ENCODE results near the gene ADAMTSL1. TPM values are rescaled to one million over a fixed set of nuclear protein-coding genes. Genes with fewer than 3 reads are reported as not detected.

The ADAMTSL1 gene
- total RNA-seq, 1 experiment from 2014 or later, result 0.94 TPM

DNA sequence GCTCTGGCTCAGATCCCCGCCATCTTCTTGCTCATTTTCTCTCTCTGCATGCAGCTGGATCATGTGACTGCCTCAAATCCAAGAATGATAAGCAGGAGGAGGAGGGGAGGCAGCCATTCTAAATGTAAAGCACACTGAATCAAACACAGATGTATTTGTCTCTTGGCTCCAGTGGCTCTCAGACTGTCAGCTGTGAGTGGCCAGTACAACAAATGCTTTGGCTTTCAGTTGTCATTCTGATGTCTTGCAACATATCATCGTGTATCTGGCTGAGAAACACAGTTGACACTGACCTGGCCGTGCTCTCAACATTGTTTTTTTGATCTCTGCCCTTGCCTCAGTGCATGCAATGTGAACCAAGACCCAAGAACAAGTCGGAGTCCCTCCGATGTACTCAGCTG is 233.1 kb downstream of the ADAMTSL1 start:
- CTCF ChIA-PET, result no interaction called here
- no peak overlapping the region for H3K4me3 Mint-ChIP-seq
- ATAC-seq (no peak), DNase-seq (ENCODE audit: low spot score) (no peak)
- POLR2A ChIA-PET, result no interaction called here
- no peaks in the 10 kb centered on the region for H3K27me3 Mint-ChIP-seq (ENCODE audit: low read depth)
- H3K9me3 Mint-ChIP-seq, result peaks cover 15% of the 10 kb centered on the region
- H3K4me1 Mint-ChIP-seq, result peaks cover 6% of the 10 kb centered on the region; the same call in 1 of the 2 replicates
- peaks cover 13% of the 10 kb centered on the region for H3K36me3 Mint-ChIP-seq
- no peak for TF ChIP-seq EMX1 (CRISPR knock-in tag; IDR thresholded peaks at IDR 0.05)
- TF ChIP-seq ZNF138 (CRISPR knock-in tag; conservative IDR thresholded peaks at IDR 0.05), result no peak
- no peak for TF ChIP-seq SMAD3 (CRISPR knock-in tag; IDR thresholded peaks at IDR 0.05; ENCODE audit: borderline replicate concordance)
- TF ChIP-seq PRRX2 (CRISPR knock-in tag; IDR thresholded peaks at IDR 0.05), result no peak
- TF ChIP-seq ZNF232 (CRISPR knock-in tag; IDR thresholded peaks at IDR 0.05), result no peak
- no peak for TF ChIP-seq ZBTB21 (CRISPR knock-in tag; IDR thresholded peaks at IDR 0.05; ENCODE audit: borderline replicate concordance)
- TF ChIP-seq, protein P1, sequence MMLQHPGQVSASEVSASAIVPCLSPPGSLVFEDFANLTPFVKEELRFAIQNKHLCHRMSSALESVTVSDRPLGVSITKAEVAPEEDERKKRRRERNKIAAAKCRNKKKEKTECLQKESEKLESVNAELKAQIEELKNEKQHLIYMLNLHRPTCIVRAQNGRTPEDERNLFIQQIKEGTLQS (CRISPR knock-in tag; conservative IDR thresholded peaks at IDR 0.05), result no peak
- no peak for TF ChIP-seq ZNF416 (CRISPR knock-in tag; IDR thresholded peaks at IDR 0.05)
- TF ChIP-seq, protein P2, sequence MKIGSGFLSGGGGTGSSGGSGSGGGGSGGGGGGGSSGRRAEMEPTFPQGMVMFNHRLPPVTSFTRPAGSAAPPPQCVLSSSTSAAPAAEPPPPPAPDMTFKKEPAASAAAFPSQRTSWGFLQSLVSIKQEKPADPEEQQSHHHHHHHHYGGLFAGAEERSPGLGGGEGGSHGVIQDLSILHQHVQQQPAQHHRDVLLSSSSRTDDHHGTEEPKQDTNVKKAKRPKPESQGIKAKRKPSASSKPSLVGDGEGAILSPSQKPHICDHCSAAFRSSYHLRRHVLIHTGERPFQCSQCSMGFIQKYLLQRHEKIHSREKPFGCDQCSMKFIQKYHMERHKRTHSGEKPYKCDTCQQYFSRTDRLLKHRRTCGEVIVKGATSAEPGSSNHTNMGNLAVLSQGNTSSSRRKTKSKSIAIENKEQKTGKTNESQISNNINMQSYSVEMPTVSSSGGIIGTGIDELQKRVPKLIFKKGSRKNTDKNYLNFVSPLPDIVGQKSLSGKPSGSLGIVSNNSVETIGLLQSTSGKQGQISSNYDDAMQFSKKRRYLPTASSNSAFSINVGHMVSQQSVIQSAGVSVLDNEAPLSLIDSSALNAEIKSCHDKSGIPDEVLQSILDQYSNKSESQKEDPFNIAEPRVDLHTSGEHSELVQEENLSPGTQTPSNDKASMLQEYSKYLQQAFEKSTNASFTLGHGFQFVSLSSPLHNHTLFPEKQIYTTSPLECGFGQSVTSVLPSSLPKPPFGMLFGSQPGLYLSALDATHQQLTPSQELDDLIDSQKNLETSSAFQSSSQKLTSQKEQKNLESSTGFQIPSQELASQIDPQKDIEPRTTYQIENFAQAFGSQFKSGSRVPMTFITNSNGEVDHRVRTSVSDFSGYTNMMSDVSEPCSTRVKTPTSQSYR (CRISPR knock-in tag; IDR thresholded peaks at IDR 0.05), result no peak
- no peak for TF ChIP-seq MXD4 (CRISPR knock-in tag; IDR thresholded peaks at IDR 0.05; ENCODE audit: borderline replicate concordance)
- TF ChIP-seq, protein P3, sequence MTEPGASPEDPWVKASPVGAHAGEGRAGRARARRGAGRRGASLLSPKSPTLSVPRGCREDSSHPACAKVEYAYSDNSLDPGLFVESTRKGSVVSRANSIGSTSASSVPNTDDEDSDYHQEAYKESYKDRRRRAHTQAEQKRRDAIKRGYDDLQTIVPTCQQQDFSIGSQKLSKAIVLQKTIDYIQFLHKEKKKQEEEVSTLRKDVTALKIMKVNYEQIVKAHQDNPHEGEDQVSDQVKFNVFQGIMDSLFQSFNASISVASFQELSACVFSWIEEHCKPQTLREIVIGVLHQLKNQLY (CRISPR knock-in tag; IDR thresholded peaks at IDR 0.05), result no peak
- no peak overlapping the region for H3K27ac Mint-ChIP-seq

DNA sequence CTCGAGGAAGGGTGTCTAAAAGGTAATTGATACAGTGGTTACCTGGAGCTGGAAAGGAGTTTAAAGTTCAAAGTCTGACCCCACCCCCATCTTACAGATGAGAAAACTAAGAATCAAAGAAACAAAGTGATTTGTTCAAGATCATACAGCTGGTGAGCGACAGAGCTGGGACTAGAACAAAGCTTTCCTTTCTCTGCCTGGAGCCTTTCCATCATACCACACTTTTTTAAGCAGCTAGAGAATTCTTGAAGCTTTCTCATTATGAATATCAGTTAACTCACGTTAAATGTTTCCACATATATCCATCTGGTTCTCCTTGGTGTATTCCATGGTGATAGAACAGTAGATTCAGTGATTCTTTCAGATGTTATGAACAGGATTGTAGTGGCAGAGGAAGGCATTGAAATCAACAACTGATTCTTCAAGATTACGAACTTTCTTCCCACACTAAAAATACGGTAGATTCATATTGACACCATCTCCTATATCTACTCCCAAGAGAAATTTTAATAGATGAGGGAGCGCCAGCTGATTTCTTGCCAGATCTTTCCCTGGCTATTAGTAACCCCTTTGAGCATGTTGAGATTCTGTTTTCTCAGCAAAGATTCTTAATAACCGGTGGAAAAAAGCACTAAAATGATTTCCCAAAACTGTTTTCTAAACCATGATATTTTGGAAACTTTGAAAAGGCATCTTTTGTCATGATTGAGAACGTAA is 233.7 kb downstream of the ADAMTSL1 start:
- H3K27me3 Mint-ChIP-seq (ENCODE audit: low read depth), result no peaks in the 10 kb centered on the region
- ATAC-seq (no peak), DNase-seq (ENCODE audit: low spot score) (no peak)
- TF ChIP-seq, protein P4, sequence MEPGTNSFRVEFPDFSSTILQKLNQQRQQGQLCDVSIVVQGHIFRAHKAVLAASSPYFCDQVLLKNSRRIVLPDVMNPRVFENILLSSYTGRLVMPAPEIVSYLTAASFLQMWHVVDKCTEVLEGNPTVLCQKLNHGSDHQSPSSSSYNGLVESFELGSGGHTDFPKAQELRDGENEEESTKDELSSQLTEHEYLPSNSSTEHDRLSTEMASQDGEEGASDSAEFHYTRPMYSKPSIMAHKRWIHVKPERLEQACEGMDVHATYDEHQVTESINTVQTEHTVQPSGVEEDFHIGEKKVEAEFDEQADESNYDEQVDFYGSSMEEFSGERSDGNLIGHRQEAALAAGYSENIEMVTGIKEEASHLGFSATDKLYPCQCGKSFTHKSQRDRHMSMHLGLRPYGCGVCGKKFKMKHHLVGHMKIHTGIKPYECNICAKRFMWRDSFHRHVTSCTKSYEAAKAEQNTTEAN (CRISPR knock-in tag; IDR thresholded peaks at IDR 0.05), result no peak
- TF ChIP-seq, protein P5, sequence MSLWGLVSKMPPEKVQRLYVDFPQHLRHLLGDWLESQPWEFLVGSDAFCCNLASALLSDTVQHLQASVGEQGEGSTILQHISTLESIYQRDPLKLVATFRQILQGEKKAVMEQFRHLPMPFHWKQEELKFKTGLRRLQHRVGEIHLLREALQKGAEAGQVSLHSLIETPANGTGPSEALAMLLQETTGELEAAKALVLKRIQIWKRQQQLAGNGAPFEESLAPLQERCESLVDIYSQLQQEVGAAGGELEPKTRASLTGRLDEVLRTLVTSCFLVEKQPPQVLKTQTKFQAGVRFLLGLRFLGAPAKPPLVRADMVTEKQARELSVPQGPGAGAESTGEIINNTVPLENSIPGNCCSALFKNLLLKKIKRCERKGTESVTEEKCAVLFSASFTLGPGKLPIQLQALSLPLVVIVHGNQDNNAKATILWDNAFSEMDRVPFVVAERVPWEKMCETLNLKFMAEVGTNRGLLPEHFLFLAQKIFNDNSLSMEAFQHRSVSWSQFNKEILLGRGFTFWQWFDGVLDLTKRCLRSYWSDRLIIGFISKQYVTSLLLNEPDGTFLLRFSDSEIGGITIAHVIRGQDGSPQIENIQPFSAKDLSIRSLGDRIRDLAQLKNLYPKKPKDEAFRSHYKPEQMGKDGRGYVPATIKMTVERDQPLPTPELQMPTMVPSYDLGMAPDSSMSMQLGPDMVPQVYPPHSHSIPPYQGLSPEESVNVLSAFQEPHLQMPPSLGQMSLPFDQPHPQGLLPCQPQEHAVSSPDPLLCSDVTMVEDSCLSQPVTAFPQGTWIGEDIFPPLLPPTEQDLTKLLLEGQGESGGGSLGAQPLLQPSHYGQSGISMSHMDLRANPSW (CRISPR knock-in tag; conservative IDR thresholded peaks at IDR 0.05; ENCODE audit: low read depth), result no peak
- TF ChIP-seq HMGA2 (CRISPR knock-in tag; IDR thresholded peaks at IDR 0.05), result no peak
- no peak for TF ChIP-seq MYBL2 (CRISPR knock-in tag; IDR thresholded peaks at IDR 0.05)
- TF ChIP-seq ZNF396 (CRISPR knock-in tag; IDR thresholded peaks at IDR 0.05; ENCODE audit: borderline replicate concordance), result no peak
- TF ChIP-seq CREB1 (CRISPR knock-in tag; IDR thresholded peaks at IDR 0.05), result no peak
- TF ChIP-seq GABPB1 (CRISPR knock-in tag; IDR thresholded peaks at IDR 0.05), result no peak
- TF ChIP-seq, protein P6, sequence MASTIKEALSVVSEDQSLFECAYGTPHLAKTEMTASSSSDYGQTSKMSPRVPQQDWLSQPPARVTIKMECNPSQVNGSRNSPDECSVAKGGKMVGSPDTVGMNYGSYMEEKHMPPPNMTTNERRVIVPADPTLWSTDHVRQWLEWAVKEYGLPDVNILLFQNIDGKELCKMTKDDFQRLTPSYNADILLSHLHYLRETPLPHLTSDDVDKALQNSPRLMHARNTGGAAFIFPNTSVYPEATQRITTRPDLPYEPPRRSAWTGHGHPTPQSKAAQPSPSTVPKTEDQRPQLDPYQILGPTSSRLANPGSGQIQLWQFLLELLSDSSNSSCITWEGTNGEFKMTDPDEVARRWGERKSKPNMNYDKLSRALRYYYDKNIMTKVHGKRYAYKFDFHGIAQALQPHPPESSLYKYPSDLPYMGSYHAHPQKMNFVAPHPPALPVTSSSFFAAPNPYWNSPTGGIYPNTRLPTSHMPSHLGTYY (CRISPR knock-in tag; IDR thresholded peaks at IDR 0.05), result no peak
- TF ChIP-seq TCF7 (CRISPR knock-in tag; IDR thresholded peaks at IDR 0.05; ENCODE audit: low read depth), result no peak
- TF ChIP-seq ESRRA (CRISPR knock-in tag; IDR thresholded peaks at IDR 0.05; ENCODE audit: borderline replicate concordance), result no peak
- no peak for TF ChIP-seq ZNF263 (CRISPR knock-in tag; IDR thresholded peaks at IDR 0.05; ENCODE audit: low read depth)
- TF ChIP-seq, protein P1 (CRISPR knock-in tag; conservative IDR thresholded peaks at IDR 0.05), result no peak
- H3K4me1 Mint-ChIP-seq, result peaks cover 6% of the 10 kb centered on the region; the same call in 1 of the 2 replicates
- POLR2A ChIA-PET, result interaction anchor here (0.6 kb wide), 1 partner anchor 60 kb away, joined by 7 read pairs; no protein-coding TSS in a partner anchor
- peaks cover 15% of the 10 kb centered on the region for H3K9me3 Mint-ChIP-seq
- CTCF ChIA-PET, result no interaction called here
- peaks cover 12% of the 10 kb centered on the region for H3K36me3 Mint-ChIP-seq
- H3K4me3 Mint-ChIP-seq, result no peak overlapping the region
- H3K27ac Mint-ChIP-seq, result no peak overlapping the region
